COLO829 (cell line): ENCODE results near the gene RTN4RL1.

Experiments
- DNase-seq: peaks from one replicate; pipeline ENCODE4 v3.0.0; 2012; ENCODE audit warnings: low spot score

RTN4RL1 gene

DNA sequence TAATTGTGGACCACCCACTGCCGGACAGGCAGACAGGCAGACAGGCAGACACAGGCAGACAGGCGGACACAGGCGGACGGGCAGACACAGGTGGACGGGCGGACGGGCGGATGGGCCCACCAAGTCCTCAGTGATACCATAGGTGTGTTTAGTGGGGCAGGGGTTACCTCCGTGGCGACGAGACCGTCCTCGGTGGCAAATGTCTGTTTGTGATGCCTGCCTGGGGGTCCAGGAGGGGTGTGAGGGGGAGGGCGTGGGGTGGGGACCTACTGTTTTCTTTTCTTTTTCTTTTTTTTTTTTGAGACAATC, 76.7 kb downstream of the RTN4RL1 start:
- no peak for DNase-seq

DNA sequence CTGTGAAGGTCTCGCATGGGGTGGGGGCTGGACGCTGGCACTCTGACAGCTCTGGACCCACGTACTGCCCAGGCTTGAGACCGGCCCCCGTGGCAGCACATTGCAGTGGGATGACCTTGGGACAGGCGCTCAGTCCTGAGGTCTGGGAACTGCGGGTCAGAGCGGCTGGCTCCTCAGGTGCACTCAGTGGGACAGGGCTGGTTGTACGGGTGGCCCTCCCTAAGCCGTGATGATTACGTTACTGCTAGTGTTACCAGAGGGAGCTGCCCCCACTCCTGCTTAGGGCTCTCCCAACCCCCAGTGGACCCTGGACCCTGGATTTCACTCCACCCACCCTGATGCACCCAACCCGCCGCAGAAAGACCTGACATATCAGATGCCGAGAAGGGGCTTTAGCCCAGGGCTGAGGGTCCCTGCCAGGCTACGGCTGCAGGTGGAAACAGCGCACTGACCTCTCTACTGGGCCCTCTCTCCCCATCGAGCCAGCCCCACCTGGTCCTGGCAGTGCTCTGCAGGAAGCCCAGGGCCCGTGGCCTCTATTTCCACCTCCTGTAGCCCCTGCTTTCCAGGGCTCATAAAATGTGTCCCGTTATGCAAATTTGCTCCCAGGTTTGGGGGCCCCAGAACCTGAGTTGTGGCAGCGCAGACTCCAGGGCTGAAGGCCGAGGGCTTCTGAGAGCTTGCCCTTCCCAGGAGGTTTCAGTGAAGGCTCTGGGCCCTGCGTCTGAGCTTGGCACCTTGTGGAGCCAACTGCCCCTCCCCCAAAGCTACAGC, 77.2 kb downstream of the RTN4RL1 start:
- no peak for DNase-seq

DNA sequence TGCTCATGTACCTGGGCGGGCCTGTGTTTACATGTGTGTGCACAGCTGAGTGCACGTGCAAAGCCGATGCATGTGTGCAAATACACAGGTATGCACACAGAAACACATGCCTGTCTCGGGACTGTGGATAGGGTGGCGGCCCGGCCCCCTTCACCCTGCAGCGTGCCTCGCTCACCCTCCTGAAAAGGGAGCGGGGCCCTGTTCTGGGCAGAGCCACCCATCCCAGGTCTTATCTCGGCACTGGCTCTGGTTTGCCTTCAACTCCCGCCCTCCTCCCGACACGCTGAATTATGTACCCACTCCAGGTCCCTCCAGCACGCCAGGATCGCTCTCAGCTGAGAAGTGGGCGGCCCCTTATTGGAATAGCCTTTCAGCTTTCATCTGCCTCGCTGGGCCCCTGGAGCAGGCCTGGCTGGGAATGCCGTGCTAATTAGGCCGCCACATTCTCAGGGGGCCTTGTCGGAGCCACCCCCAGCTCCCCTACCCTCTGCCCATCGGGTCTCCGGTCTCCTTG, 77.8 kb downstream of the RTN4RL1 start:
- DNase-seq: no peak

DNA sequence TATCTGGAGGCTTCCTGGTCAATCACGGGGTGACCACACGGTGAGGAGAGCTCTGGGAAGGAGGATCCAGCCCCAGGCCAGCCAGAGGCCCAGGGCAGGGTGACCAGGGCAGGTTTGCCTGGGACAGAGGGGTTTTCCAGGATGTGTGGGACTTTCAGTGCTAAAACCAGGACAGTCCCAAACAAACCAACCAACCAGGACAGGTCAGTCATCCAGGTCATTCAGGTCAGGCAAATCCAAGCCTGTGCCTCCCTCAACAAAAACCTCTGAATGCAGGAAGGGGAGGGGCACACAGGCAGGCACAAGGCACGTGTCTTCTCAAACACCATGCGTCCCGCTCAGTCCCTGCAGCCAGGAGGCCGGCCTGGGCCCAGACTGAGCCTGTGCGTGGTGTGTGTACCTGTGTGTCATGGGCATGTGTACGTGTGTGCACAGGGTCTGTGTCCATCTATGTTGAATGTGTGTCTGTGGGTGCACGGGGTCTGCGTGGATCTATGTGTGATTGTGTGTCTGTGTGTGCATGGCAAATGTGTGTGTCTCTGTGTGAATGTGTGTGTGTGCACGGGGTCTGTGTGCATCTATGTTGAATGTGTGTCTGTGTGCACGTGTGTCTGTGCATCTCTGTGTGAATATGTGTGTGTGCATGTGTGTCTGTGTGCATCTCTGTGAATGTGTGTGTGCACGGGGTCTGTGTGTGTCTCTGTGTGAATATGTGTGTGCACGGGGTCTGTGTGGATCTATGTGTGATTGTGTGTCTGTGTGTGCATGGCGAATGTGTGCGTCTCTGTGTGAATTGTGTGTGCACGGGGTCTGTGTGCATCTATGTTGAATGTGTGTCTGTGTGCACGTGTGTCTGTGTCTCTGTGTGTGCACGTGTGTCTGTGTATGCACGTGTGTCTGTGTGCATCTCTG, 78.9 kb downstream of the RTN4RL1 start:
- DNase-seq: no peak

DNA sequence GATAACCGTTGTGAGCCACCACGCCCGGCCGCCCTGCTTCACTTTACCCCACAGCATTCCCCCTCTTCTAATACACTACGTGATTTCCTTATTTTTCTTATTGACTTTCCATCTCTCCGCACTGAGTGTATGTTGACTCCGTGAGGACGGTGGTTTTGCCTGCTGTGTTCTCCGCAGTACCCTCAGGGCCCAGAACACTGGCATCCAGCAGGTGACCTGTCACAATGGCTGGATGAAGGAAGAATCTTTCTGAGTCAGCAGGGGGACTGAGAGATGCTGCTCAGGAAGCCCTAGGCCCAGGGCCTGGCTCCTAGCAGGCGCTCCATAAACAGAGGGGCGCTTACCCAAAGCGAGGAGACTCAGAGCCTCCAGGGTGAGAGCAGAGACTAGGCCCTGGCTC, 79.5 kb downstream of the RTN4RL1 start:
- DNase-seq: no peak

DNA sequence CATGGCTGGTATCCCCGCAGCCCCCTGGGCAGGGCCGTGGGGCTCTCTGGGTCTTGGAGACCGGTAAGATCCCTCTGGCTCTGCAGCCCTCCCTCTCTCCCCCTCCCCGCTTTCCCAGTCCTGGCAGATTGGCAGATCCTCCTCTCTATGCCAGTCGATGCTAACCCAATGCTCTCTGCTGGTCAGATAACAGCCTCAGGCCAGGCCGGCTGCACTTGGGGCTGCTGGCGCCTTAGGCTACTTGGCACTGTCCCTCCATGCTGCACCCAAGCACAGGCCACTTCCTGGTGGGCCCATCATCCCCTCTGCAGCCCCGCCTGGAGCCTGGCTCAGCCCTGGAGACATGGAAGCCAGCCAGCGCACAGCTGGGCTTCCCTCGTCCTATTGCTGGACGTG, 81.7 kb downstream of the RTN4RL1 start:
- DNase-seq: no peak

DNA sequence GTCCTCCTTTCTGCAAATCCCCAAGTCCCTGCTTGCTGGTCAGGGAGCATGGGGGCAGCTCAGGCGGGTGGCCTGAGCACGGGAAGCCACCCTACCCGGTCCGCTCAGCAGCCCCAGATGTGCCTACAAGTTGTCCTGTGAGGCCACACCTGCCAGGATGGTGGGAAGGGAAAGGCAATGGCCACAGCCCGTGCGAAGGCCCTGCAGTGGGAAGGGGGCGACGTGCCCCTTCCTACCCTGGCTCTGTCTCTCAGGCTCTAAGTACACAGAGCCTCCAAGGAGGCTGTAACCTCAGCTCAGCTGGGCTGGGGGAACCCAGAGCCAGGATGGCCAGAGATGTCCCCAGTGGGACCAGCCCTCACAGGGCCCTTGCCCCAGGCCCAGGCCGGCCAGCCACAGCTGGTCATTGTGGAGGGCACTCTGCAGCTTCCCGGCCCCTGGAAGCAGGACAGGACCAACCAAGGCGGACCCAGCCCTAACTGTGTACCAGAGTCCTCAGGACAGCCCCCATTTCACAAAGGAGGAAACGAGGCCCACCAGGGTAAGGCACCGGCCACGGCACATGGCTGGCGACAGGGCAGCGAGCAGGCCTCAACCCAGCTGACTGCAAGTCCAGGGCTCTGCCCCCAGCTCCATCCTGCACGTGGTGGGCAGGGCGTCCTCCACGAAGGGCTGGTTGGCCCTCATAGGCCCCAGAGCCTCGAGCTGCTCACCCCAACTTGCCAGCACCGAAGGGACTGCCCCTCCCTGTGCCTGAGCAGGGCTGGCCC, 82.3 kb downstream of the RTN4RL1 start:
- DNase-seq: no peak

DNA sequence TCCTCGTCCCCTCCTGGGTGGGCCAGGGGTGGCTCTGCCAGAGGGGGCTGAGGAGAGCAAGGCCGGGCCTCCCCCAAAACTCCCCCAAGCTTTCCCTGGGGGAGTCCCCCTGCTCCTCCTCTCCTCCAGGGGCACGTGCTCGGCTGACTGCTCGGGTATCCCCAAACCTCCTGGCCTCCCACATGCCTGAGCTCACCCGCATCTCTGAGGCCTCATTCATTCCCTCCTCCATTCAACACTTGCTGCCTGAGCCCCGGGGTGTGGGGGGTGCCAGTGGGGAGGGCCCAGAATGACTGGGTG, 83.1 kb downstream of the RTN4RL1 start:
- no peak for DNase-seq

DNA sequence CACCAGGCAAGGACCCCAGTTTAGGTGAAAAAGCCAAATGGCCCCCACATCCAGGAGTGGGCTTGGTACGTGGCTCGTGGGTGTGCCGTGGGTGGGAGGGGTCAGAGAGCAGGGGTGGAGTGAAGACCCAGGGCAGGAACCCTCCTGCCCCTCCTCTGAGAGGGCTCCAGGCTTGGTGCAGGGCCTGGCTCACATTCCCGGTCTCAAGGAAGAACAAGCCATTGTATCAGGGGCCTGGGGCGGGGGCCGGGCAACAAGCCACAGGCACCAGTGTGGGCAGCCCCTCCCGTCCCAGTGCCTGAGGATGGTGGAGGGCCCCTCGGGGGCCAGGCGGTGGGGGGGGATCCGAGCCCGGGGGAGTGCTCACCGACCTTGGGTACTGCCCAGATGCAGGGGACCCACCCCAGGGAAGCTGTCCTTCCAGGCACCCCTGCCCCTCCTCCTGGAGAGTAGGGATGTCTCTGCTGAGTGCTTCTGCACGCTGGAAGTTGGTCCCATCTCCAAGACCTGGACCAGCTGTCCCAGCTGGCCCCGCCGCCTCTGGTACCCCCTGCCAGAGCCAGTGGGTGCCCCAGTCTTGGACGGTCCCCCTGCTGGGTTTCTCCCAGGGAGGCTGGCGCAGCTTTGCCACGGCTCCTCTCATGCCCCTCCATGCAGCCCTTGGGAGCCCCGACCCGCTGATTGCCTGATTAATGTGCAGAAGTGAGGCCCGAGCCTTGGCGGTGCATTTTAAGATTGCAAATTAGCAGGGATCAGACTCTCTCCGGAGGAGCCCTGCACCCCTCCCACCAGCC, 83.7 kb downstream of the RTN4RL1 start:
- DNase-seq: no peak

DNA sequence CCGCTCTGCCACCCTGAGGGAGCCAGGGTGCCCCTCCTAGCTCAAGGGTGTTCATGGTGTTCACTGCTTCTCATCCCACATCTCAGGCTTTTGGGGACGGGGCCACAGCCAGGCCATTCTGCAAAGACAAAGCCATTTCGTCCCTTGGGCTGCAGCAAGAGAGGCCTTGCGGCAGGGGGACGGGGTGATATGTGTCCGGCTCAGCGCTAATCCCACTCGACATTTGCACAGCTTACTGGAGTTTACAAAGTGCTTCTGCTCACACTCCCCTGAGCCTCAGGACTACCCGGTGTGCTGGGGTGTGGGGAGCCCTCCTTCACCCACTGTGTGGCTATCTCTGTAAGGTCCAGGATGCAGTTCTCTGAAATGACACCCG, 84.3 kb downstream of the RTN4RL1 start:
- no peak for DNase-seq

DNA sequence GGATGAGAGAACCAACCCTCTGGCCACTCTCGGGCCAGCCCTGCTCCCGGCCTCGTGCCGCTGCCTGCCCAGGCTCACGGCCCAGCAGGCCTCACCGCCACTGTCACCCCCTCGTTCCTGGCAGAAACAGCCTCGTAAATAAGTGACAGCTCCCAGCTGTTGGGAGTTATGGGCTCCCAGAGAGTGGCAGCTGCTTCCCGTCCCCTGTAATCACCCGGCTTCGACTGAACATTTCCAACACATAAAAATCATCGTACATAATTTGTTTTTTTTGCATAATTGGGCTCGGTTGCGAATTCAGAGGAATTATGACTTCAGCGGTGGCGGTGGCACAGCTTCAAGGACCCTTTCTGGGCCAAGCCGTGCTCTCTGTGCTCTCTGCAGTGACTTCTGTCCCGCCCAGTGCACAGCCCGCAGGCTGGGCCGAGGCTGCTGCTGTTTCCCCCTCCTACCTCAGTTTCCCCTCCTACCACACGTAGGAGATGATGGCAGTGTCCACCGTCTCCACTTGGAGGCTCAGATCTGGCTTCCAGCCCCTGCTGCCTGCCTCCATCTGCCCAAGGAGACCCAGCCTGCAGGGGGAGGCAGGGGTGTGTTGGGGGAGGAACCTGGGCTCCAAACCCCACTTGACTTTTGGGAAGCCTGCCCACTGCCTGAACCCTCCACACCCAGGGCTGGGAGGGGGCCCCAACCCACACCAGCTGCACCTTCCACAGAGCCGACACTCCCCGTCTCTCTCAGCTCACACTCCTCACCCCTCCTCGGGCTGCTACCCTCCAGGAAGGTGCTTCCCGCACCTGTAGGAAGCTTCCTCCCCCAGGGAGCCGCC, 84.9 kb downstream of the RTN4RL1 start:
- no peak for DNase-seq

DNA sequence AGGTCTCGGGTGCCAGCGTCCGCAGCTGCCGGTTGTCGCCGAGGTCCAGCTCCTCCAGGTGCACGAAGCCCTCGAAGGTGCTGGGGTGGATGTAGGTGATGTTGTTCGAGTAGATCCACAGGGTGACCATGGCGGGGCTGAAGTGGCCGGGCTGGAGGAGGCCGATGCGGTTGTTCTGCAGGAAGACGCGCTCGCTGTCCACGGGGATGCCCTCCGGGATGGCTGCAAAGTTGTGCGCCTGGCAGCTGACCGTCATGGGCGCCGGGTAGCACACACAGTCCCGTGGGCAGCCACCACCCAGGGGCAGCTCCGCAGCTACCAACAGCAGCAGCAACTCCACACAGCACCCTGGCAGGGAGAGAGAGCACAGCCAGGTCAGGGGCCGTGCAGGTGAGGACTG, 87.7 kb downstream of the RTN4RL1 start:
- no peak for DNase-seq

DNA sequence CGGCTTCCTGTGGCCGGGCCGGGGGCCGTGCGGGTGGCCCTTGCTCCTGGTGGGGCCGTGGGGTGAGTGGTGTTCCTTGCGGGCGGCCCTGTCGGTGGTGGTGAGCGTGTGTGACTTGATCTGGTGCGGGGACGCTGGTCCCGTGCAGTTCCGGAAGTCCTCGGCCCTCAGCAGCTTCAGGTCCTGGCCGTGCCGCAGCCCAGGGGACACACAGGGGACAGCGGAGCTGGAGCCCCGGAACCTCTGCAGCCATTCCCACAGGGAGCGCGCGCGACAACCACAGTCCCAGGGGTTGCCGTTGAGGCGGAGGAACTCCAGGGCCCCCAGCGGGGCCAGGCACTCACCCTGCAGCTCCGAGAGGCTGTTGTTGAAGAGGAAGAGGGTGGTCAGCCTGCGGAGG, 88.4 kb downstream of the RTN4RL1 start:
- no peak for DNase-seq

DNA sequence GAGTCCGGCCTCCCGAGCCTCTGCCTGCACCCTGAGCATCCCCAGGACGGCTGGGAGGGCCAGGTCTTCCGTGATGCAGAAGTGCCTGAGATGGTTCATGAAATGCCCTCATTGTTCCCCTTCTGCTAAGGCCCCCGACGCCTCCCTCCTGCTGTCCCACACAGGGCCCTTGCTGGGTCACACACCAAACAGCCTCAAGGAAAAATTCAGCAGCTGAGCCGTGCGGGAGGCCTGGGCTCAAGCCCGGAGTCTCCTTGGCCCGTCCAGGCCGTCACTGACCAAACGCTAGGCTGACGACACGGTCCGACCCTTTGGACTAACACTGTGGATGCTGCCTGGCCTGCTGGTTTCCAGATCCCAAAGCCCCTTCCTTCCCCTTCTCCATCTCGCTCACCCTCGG, 90.2 kb downstream of the RTN4RL1 start:
- DNase-seq: no peak

DNA sequence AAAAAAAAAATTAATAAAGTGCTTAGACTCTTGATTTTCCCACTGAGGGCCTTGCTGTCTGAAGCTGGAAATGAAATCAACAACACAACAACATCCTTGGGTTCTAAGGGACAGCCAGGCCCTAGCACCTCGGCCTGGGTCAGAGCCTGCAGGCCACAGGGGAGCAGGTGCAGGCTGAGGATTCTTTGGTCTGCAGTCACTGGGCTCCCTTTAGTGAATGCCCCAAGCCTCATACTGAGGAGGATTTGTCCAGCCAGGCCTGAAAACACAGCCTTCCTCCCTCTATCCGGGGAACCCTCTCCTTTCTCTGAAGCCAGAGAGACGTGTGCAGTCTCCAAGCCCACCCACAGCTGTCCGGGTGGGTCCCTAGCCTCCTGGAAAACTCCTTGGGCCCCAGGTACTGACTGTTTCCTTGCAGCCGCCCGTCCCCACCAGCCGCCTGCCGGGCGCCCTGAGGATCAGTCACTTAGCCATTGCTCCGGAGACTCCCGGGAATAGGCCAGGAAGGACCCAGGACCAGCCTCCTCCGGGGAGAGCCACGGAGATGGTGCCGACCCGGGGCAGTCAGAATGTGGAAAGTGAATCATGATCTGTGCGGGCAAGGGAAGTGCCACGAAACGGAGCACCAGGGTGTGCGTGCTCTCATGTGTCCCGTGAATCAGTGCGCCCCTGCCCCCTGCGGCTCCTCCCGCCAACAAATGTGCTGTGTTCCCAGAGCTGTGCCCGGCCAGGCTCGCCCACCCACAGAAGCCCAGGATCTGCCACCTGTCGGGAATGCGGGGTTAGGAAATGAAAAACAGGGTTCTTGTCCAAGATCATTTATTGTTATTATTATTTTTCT, 91.0 kb downstream of the RTN4RL1 start:
- DNase-seq: no peak

DNA sequence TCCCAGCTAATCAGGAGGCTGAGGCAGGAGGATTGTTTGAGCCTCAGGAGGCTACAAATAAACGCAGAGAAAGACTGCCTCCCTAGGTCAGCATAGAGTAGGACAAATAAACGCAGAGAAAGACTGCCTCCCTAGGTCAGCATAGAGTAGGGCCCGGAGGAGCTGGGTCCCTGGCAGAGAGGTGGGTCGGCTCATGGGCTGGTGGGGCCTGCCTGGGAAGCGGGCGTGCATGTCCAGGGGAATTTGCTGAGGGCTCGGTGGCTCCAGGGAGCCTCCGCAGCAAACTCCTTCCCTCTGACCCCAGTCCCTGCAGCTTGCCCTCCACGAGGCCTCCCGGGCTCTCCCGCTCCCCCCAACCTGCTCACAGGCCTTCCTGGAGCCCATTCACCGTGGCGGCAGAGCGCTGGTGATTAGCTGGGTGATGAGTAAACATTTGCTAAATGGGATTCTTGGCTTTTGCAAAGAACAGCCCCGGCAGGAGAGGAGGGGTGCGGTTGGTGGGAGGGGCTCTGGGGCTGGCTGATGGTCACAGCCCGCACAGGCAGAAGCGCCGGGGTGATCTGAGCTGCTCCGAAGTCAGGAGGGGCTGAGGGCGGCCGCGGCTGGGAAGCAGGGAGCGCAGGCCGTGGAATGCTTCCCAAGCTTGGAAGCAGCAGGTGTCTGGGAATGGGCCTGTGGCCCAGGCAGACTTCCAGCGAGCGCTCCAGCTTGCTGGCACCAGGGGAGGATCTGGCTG, 93.1 kb downstream of the RTN4RL1 start:
- no peak for DNase-seq

DNA sequence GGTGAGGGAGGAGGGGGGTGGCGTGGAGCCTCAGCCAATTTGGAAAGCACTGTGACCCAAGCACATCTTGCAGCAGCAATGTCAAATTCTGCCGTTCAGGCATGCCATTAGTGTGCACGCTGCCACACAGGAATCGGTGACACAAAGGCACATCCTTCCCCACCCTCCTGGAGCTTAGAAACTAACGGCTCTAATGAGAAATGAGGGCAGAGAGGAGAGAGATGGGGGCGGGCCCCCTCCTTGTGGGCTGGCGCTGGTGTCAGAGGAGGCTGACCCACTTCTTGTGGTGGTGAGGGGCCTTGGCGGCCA, 94.8 kb downstream of the RTN4RL1 start:
- DNase-seq: no peak

DNA sequence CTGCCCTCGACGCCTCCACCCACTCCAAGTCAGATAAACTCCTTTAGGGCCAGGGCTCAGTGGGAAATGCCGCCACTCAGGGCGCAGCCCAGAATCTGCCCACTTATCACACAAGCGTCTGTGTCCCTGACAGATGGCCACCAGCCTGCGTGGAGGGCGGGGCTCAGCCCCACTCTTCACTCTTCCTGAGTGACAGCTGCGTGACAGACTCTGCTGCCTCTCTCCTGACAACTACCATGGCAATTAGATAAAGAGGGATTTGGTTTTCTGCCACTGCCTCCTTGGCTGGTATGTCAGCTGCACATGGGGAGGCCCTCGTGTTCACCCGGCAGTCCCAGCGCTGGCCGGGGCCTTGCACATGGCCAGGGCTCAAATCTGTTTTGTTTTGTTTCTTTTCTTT, 96.2 kb downstream of the RTN4RL1 start:
- no peak for DNase-seq

DNA sequence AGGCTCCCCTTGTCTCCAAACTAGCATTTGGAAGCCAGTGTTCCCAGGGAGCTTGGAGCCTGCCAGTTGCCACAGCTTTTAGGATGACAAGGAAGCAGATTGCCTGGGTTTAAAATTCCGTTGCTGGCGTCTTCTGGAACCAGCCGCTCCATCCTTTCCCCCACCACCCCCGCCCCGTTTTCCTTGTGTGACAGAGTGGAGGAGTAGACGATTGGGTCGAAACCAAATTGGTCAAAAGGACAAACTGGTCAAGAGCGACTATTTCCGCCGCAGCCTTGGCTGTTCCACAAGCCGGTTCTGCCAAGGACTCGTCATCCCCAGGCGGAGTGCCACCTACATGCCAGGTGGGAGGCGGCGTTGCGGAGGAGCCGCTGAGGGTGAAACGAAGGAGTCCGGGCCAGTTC, 104.2 kb downstream of the RTN4RL1 start:
- DNase-seq: no peak

DNA sequence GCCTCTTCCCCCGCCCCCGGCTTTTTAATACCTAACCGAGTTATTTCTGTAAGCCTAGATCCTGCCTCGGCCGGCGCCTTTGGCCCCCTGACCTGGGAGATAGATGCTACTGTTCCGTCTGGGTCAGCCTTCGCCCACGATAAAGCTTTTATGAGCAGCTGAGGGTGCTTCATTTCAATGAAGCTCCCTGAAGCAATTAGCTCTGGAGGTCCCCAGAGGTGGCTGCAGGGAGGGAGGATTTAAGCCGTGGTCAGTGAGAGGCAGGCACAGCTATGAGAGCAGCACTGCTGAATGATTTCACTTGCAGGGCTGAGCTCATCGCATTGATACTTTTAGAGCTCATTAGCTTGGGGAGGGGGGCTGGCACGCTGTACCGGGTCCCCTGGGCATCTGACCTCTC, 105.9 kb downstream of the RTN4RL1 start:
- no peak for DNase-seq
